ENCODE results near the gene RGS7.

RGS7 gene

DNA sequence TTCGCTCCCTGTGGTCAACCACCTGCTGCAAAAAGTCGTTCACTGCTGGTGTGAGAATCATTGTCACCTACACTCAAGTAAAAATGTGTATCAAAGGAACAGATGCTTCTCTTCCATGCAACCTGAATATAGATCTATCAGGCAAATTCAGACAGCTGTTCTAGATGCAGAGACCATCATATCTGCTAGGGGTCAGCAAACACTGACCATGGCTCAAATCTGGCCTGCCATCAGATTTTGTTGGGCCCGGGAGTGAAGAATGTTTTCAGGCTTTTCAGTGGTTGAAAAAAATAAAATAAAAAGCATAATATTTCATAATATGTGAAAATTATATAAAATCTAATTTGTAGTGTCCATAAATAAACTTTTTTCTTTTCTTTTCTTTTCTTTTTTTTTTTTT is 199.6 kb downstream of the RGS7 start:
- Histone ChIP-seq H3K4me2 (ENCODE audit: low read depth, low read length, poor library complexity, severe bottlenecking) (no peak overlapping the region), H4K20me1 (ENCODE audit: insufficient read depth, low read length, poor library complexity, severe bottlenecking) (no peaks in the 10 kb centered on the region), H3K36me3 (ENCODE audit: insufficient read depth, low read length) (no peaks in the 10 kb centered on the region), H3K79me2 (ENCODE audit: insufficient read depth, low read length) (no peaks in the 10 kb centered on the region), H3K27me3 (ENCODE audit: insufficient read depth, low read length, poor library complexity, severe bottlenecking) (no peaks in the 10 kb centered on the region), H3K4me3 (ENCODE audit: low read length, poor library complexity, severe bottlenecking) (no peak overlapping the region), H2AFZ (ENCODE audit: low read length) (no peak overlapping the region), H3K9me2 (replicated peaks; ENCODE audit: low read depth, low read length) (no peaks in the 10 kb centered on the region), H3K9ac (ENCODE audit: low read depth, low read length, poor library complexity, severe bottlenecking) (no peak overlapping the region), H3F3A (ENCODE audit: low read depth) (no peaks in the 10 kb centered on the region), H3K4me1 (ENCODE audit: insufficient read depth, low read length, poor library complexity, severe bottlenecking) (no peaks in the 10 kb centered on the region), H3K9me3 (ENCODE audit: insufficient read depth, low read depth, low read length) (no peaks in the 10 kb centered on the region)
- TF ChIP-seq, protein P1, sequence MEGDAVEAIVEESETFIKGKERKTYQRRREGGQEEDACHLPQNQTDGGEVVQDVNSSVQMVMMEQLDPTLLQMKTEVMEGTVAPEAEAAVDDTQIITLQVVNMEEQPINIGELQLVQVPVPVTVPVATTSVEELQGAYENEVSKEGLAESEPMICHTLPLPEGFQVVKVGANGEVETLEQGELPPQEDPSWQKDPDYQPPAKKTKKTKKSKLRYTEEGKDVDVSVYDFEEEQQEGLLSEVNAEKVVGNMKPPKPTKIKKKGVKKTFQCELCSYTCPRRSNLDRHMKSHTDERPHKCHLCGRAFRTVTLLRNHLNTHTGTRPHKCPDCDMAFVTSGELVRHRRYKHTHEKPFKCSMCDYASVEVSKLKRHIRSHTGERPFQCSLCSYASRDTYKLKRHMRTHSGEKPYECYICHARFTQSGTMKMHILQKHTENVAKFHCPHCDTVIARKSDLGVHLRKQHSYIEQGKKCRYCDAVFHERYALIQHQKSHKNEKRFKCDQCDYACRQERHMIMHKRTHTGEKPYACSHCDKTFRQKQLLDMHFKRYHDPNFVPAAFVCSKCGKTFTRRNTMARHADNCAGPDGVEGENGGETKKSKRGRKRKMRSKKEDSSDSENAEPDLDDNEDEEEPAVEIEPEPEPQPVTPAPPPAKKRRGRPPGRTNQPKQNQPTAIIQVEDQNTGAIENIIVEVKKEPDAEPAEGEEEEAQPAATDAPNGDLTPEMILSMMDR (conservative IDR thresholded peaks at IDR 0.05; ENCODE audit: low read length) = no peak
- no peak for TF ChIP-seq EZH2phosphoT487 (IDR thresholded peaks at IDR 0.05; ENCODE audit: borderline replicate concordance)

DNA sequence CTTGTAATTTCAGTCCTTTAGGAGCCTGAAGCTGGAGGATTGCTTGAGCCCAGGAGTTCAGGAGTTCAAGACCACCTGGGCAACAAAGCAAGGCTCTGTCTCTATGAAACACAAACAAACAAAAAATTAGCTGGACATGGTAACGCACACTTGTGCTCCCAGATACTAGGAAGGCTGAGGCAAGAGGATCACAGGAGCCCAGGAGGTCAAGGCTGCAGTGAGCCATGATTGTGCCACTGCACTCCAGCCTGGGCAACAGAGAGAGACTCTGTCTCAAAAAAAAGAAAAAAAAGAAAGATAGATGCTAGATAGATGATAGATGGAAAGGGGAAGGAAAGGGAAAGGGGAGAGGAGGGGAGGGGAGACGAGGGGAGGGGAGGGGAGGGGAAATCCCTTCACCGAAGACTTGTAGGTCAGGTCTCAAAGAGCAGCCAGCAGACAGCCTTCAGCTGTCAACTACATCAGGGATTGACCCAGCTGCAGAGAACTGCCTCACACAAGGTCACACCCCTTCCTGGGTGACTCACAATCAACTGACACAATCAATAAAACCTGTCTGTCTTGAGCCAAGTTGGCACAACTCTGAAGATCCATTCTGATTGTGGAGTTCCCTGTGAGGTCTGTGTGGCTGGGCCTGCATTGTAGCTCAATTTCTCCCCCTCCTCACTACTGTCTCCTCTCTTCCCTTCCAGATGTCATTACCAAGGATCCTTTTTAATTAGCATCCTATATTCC is 200.6 kb downstream of the RGS7 start:
- no peaks in the 10 kb centered on the region for H4K20me1 ChIP-seq (ENCODE audit: insufficient read depth, low read length, poor library complexity, severe bottlenecking)
- no peaks in the 10 kb centered on the region for H3K9me3 ChIP-seq (ENCODE audit: insufficient read depth, low read depth, low read length)
- no peaks in the 10 kb centered on the region for H3F3A ChIP-seq (ENCODE audit: low read depth)
- H3K4me1 ChIP-seq (ENCODE audit: insufficient read depth, low read length, poor library complexity, severe bottlenecking) = no peaks in the 10 kb centered on the region
- no peak overlapping the region for H2AFZ ChIP-seq (ENCODE audit: low read length)
- no peak for TF ChIP-seq EZH2phosphoT487 (IDR thresholded peaks at IDR 0.05; ENCODE audit: borderline replicate concordance)
- TF ChIP-seq, protein P1 (conservative IDR thresholded peaks at IDR 0.05; ENCODE audit: low read length) = no peak
- H3K4me3 ChIP-seq (ENCODE audit: low read length, poor library complexity, severe bottlenecking) = no peak overlapping the region
- no peak overlapping the region for H3K9ac ChIP-seq (ENCODE audit: low read depth, low read length, poor library complexity, severe bottlenecking)
- H3K27me3 ChIP-seq (ENCODE audit: insufficient read depth, low read length, poor library complexity, severe bottlenecking) = no peaks in the 10 kb centered on the region
- no peaks in the 10 kb centered on the region for H3K9me2 ChIP-seq (replicated peaks; ENCODE audit: low read depth, low read length)
- H3K79me2 ChIP-seq (ENCODE audit: insufficient read depth, low read length) = no peaks in the 10 kb centered on the region
- H3K4me2 ChIP-seq (ENCODE audit: low read depth, low read length, poor library complexity, severe bottlenecking) = no peak overlapping the region
- H3K36me3 ChIP-seq (ENCODE audit: insufficient read depth, low read length) = no peaks in the 10 kb centered on the region

DNA sequence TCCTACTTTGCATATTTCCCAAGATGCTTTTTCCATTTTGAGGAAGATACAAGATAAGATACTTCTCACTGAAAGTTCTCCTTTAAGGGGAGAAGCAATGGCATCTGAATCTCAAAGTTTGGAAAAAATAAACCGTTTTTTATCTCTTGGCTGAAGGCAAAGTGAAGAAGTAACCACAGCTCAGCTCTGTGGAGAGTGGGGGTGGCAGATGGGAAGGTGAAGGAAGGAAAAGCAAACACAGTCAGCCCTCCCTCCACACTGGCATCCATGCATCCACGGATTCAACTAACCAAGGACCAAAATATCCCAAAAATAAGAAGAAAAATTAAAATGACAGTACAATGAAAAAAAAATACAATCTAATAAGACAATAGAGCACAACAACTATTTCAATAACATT is 211.1 kb downstream of the RGS7 start:
- H2AFZ ChIP-seq (ENCODE audit: low read length) = no peak overlapping the region
- no peaks in the 10 kb centered on the region for H3F3A ChIP-seq (ENCODE audit: low read depth)
- H3K79me2 ChIP-seq (ENCODE audit: insufficient read depth, low read length) = no peaks in the 10 kb centered on the region
- no peak for TF ChIP-seq EZH2phosphoT487 (IDR thresholded peaks at IDR 0.05; ENCODE audit: borderline replicate concordance)
- TF ChIP-seq, protein P1 (conservative IDR thresholded peaks at IDR 0.05; ENCODE audit: low read length) = no peak
- H3K9ac ChIP-seq (ENCODE audit: low read depth, low read length, poor library complexity, severe bottlenecking) = no peak overlapping the region
- no peak overlapping the region for H3K4me2 ChIP-seq (ENCODE audit: low read depth, low read length, poor library complexity, severe bottlenecking)
- H3K36me3 ChIP-seq (ENCODE audit: insufficient read depth, low read length) = no peaks in the 10 kb centered on the region
- H3K27me3 ChIP-seq (ENCODE audit: insufficient read depth, low read length, poor library complexity, severe bottlenecking) = no peaks in the 10 kb centered on the region
- H4K20me1 ChIP-seq (ENCODE audit: insufficient read depth, low read length, poor library complexity, severe bottlenecking) = no peaks in the 10 kb centered on the region
- no peaks in the 10 kb centered on the region for H3K4me1 ChIP-seq (ENCODE audit: insufficient read depth, low read length, poor library complexity, severe bottlenecking)
- H3K9me3 ChIP-seq (ENCODE audit: insufficient read depth, low read depth, low read length) = no peaks in the 10 kb centered on the region
- H3K9me2 ChIP-seq (replicated peaks; ENCODE audit: low read depth, low read length) = no peaks in the 10 kb centered on the region
- H3K4me3 ChIP-seq (ENCODE audit: low read length, poor library complexity, severe bottlenecking) = no peak overlapping the region
